Activated CD4-positive, alpha-beta T cell treated with anti-CD3 and anti-CD28 coated beads, Interleukin-10, Interleukin-2, amounts not matched to agents 100 ng/mL and 50 ng/mL, durations not matched to agents 16 hours and 8 hours (primary cell): Measurements from ENCODE around the gene LAMP5.

Source experiments
- DNase-seq: peaks from one replicate; pipeline ENCODE4 v3.0.0-alpha.2; 2020

The LAMP5 gene

DNA sequence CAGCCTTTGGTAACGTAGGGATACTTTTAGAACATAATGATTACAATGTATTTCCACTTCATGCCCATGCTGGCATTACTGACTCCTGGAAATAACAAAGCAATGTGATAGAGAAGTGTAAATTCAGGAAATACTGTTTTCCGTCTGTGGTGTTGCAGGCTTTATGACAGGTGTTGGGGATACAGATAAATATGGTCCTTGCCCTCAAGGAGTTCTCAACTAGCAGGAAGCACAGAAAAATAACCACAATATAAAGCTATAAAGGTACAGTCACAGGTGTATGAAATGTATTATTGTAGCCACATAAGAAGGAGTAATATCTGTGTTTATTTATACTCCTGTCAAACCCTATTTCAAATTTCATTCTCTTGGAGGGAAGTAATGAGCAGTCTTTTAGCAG, 12.9 kb upstream of the LAMP5 start:
- no peak for DNase-seq

DNA sequence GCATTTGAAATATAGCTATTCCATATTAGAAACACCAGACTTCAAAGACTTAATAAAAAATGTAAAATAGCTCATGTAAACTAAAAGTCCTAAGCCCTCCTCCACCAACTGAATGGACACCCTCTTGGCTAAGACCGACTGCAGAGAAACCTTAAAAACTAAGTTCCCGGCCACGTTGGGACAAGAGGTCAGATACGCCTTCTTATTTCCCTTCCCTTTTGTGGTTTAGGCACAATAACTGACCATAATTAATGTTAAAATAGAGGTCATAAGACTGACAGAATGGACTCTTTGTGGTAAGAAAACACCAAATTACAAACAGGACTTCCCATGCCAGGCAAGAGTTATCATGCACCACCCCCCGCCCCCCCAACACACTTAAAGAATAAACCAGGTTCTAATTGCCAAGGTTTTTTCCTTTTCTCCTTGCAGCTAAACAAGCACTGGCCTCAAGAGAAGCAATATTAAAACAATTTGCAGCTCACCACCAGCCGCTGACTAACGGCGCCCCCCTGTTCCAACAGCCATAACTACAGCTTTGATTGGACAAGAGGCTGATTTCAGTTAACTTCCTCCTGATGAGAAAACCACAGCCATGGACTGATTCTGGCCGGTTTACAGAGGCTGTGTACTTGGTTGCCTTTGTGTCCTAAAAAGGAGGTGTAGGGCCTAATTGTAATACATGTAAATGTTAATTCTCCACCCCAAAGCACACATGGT, 10.7 kb upstream of the LAMP5 start:
- no peak for DNase-seq

GRCh38 chr20:9506280-9506821, 8.0 kb upstream of the LAMP5 start:
- DNase-seq: no peak

DNA sequence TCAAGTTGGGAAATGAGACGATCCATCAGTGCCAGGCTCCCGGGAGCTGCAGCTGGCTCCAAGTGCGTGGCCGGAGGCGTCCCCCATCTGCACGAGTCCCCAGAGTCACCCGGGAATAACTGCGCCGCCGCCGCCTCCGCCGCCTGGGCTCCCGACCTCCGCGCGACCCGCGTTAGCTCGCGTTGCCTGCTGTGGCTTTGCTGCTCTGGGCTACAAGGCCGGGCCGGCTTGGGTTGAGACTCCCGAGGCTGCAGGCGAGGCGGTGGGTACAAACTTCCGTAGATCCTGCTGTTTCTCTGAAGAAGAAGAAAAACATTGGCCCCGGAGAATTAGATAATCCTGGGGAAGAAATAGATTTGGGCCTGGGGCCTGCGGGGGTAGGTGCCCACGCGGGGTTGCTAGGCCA, 7.4 kb upstream of the LAMP5 start:
- DNase-seq: no peak

DNA sequence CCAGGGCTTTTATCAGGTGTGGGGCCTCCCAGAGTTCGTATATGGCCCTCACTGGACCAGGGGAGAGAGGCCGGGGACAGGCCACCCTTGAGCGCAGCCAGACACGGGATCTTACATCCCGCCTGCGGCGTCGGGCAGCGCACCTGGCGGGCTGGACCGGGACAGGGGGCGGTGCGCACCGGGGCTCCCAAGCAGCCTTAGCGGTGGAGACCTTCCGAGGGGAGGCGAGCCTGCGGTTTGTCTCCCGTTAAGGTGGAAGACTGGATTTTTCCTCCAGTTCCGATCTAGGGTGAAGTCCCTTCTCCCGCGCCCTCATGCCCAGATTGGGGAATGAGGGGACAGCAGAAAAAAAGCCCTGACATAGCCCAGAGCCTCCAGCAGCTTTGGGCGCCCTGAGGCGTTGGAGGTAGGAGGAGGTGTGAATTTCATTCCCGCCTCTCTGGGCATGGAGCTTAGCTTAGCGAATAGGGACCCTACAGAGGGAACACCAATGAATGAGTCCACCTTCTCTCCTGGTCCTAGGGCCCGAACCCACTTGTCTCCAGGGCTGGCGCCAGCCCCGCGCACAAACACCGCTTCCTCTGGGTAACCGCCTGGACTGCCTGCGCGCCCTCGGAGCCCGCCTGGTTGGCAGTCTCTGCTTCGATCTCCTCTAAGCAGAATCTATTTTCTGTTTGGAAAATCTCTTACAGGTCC, 6.7 kb upstream of the LAMP5 start:
- DNase-seq: no peak

GRCh38 chr20:9508240-9508661, 6.1 kb upstream of the LAMP5 start:
- no peak for DNase-seq

- no peak for DNase-seq
These were observed 5.7 kb upstream of the LAMP5 start for GRCh38 chr20:9508696-9509178.

DNA sequence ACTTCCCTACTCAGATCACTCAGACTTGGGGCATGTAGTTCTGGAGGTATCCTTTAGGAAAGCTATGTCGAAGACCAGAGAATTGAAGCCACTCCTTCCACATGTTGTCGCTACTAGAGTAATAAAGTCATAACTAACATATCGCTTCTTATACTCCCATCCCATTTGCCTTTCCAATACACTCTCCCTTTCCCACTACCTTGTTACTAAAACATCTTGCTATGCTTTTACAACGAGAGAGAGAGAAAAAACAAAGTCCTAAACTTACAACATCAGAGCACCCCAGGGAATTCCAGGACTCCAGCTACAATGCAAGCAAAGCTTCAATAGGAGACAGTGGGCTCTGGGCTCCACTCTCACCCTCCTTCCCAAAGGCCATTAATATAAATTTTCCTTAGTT, 5.1 kb upstream of the LAMP5 start:
- no peak for DNase-seq

GRCh38 chr20:9510911-9511310, 3.5 kb upstream of the LAMP5 start:
- no peak for DNase-seq

- no peak for DNase-seq
These were observed 324 bp upstream of the LAMP5 start for GRCh38 chr20:9514072-9514460.

- DNase-seq: no peak
These were observed 810 bp downstream of the LAMP5 start for GRCh38 chr20:9515214-9515585.

GRCh38 chr20:9515741-9516233, 1.4 kb downstream of the LAMP5 start:
- DNase-seq: no peak

- no peak for DNase-seq
These were observed 2.0 kb downstream of the LAMP5 start for GRCh38 chr20:9516234-9516871.

DNA sequence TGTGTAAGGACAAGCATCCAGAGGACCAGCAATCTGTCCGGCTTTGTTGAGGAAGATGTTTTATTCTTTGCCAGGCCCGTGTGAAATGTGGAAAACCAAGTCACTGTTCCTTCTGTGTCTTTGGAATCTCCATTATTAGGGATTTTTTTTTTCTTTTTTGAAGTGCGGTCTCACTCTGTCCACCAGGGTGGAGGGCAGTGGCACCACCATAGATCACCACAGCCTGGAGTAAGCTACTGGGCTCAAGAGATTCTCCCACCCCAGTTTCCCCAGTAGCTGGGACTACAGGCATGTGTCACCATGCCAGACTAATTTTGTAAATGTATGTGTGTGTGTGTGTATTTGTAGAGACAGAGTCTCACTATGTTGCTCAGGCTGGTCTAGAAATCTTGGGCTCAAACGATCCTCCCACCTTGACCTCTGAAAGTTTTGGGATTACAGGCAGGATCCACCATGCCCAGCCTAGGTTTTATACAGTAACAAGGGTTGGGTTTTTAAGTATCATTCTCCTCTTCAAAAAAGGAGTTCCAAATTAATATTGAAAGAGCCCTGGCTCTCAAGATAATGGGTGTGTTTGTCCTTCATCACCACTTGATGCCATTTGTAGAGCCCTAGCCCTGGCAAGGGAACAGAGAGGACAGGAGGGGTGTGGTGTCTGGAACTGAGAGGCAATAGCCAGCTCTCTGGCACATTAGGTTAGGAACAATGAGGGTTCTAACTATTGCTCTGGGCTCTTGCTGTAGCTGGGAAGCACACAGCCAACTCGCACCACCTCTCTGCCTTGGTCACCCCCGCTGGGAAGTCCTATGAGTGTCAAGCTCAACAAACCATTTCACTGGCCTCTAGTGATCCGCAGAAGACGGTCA, 3.1 kb downstream of the LAMP5 start:
- no peak for DNase-seq

DNA sequence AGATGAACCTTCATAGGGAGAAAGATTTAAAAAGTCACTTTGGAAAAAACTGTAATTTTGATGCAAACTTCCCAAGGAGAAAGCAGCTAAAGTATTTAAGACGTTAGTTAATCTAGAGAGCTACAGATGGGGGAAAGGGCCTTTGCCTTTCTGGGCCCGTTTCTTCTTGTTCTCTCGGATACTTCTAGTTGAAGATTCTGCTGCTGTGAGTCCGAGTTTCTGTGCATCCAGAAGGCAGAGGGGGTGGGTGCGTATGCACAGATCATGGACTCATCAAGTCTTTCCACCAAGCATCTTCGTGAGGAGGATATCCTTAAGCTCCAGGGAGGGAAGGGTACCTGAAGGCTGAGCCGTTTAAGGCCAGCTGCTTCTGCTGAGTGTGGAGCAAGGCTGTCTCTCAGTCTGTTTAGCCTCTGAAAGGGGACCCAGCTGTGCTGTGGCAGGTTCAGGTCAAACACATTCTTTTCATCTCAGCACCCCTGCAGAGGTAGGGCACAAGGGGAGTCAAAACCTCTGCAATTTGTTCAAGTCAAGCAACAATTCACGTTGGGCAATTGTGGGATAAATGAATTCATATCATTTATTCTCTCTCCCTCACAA, 4.3 kb downstream of the LAMP5 start:
- no peak for DNase-seq

GRCh38 chr20:9520086-9520485, 5.7 kb downstream of the LAMP5 start:
- no peak for DNase-seq

- no peak for DNase-seq
These were observed 9.2 kb downstream of the LAMP5 start for GRCh38 chr20:9523636-9524035.

DNA sequence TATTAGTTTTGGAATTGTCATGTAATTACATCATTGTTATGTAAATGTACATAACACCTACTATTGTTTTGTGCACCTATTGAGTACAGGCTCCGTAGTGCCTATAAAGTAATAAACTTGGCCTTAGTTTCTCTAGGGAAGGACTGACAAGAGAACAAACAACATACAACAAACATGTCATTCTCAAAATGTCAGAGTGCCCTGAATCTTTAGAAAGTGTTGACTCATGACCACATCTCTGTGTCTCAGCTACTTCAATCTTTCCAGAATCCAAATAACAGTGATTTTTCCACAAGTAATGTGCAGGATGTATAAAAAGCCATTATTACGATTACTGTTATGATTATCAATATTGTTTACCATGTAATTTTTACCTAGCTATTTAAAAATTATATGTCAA, 17.2 kb downstream of the LAMP5 start:
- DNase-seq: no peak

DNA sequence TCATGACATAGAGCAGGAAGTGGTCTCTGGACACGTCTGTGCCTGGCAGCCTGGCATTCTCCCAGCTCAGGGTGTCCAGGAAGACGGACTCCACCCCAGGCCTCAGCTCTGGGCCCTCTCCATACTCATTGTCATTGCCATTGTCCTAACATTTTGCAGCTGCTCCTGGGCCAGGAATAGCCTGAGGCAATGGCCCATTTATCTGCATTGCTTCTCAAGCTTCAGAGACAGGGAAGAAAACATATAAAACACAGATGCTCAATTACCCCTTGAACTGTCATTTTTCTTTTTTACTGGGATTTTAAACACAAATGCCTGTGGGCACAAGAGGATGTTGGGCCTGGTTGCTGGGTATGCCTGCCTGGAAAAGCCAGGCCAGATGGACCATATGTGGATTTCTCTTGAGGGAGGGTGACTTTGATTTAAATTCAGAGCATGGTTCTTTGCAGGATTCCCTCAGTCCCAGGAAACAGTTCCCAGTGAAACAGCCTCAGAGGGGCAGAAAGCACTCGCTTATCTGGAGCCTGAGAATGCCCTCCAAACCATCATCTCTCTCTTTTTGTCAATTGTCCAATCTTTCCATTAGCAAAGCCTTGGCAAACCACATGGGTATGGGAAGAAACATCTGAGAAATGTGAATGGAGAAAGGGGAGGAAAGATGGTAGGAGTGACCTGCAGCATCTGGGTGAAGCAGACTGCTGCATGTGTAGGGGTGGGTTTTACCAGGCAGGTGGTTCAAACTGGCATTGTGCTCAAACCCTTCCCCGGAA, 17.9 kb downstream of the LAMP5 start:
- no peak for DNase-seq

DNA sequence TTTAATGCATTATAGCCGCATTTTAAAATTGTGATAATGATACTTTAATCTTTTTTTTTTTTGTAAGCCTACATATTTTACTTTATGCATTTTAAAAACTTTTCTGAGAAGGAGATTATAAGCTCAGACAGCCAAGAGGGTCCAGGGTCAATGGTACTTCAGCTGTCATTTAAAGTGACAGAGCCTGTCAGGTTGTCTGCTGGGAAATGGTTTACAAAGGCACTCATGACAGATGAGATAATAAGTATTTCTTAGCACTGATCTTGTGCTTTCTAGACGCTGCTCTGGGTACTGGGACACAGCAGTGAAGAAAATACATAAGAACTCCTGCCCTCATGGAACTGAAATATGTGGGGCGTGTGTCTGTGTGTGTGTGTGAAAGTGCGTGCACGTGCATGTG, 19.6 kb downstream of the LAMP5 start:
- no peak for DNase-seq

DNA sequence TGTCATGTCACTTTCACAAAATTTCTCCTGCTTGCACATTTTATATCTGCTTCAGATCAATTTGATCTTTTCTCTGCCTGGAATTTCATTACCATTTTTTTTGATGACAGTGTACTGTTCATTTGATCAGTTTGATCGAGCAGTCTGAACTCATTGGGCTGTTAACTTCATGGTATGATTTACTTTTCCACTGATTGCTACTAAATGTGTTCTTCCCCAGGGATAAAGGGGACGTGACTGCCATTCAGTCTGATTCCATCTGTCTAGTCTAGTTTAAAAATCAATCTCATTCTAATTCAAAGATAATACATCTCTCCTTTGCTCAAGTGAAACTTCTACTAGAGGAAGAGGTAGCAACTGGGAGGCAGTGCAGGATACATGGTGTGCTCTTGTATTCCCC, 21.1 kb downstream of the LAMP5 start:
- DNase-seq: no peak

- DNase-seq: no peak
These were observed 28.8 kb downstream of the LAMP5 start for GRCh38 chr20:9543214-9543613.
